GM21576 (cell line): ENCODE results near the gene KCNIP2.
"Not testable (repeated sequence)": the region's sequence is repeated elsewhere in the genome, so short reads cannot be mapped to it uniquely, and the experiment has no call there.

ENCODE experiments used
- ATAC-seq: cut with Tn5 transposase; IDR thresholded peaks from one replicate; pipeline ENCODE4 v1.9.1; 2021; ENCODE audit warnings: mild to moderate bottlenecking, moderate library complexity; ENCODE audit not compliant: unreplicated experiment

Gene KCNIP2

GRCh38 chr10:101829561-101830315, 13.9 kb downstream of the KCNIP2 start:
- ATAC-seq = peak; percentile 22

GRCh38 chr10:101828766-101829551, 14.6 kb downstream of the KCNIP2 start:
- ATAC-seq = no peak

GRCh38 chr10:101827919-101828600, 15.5 kb downstream of the KCNIP2 start:
- no peak for ATAC-seq

- no peak for ATAC-seq
Measured at GRCh38 chr10:101826852-101827434, 16.7 kb downstream of the KCNIP2 start.

GRCh38 chr10:101824736-101825135, 18.9 kb downstream of the KCNIP2 start:
- ATAC-seq = no peak

GRCh38 chr10:101818872-101819633, 24.5 kb downstream of the KCNIP2 start:
- peak; percentile 23 for ATAC-seq

- peak; percentile 86 for ATAC-seq
Measured at GRCh38 chr10:101818119-101818871, 25.3 kb downstream of the KCNIP2 start, which contains the start of gene OGA. Gene OGA, minus strand, starts transcription at chr10:101818444. Its CDS starts 422 bp downstream, at chr10:101818022.

- peak; percentile 1 for ATAC-seq
Measured at GRCh38 chr10:101817337-101818118, 26.1 kb downstream of the KCNIP2 start.

GRCh38 chr10:101816913-101817336, 26.7 kb downstream of the KCNIP2 start:
- ATAC-seq = no peak

GRCh38 chr10:101816376-101816775, 27.2 kb downstream of the KCNIP2 start:
- ATAC-seq = no peak

GRCh38 chr10:101814466-101815071, 29.0 kb downstream of the KCNIP2 start:
- no peak for ATAC-seq

- no peak for ATAC-seq
Measured at GRCh38 chr10:101812606-101813005, 31.0 kb downstream of the KCNIP2 start.

GRCh38 chr10:101807158-101807557, 36.4 kb downstream of the KCNIP2 start:
- ATAC-seq = no peak

GRCh38 chr10:101803511-101803910, 40.1 kb downstream of the KCNIP2 start:
- no peak for ATAC-seq

- ATAC-seq = no peak
Measured at GRCh38 chr10:101797403-101798059, 46.1 kb downstream of the KCNIP2 start.

- no peak for ATAC-seq
Measured at GRCh38 chr10:101793526-101793925, 50.1 kb downstream of the KCNIP2 start.

GRCh38 chr10:101789686-101790085, 53.9 kb downstream of the KCNIP2 start:
- ATAC-seq = no peak

GRCh38 chr10:101789231-101789630, 54.4 kb downstream of the KCNIP2 start:
- ATAC-seq = not testable (repeated sequence)
